HG03354 (cell line): ENCODE results near the gene IGLON5.

Experiments used
- ATAC-seq: cut with Tn5 transposase; IDR thresholded peaks from one replicate; pipeline ENCODE4 v1.9.1; 2021; ENCODE audit warnings: mild to moderate bottlenecking; ENCODE audit not compliant: unreplicated experiment, poor library complexity, severe bottlenecking

The IGLON5 gene

DNA sequence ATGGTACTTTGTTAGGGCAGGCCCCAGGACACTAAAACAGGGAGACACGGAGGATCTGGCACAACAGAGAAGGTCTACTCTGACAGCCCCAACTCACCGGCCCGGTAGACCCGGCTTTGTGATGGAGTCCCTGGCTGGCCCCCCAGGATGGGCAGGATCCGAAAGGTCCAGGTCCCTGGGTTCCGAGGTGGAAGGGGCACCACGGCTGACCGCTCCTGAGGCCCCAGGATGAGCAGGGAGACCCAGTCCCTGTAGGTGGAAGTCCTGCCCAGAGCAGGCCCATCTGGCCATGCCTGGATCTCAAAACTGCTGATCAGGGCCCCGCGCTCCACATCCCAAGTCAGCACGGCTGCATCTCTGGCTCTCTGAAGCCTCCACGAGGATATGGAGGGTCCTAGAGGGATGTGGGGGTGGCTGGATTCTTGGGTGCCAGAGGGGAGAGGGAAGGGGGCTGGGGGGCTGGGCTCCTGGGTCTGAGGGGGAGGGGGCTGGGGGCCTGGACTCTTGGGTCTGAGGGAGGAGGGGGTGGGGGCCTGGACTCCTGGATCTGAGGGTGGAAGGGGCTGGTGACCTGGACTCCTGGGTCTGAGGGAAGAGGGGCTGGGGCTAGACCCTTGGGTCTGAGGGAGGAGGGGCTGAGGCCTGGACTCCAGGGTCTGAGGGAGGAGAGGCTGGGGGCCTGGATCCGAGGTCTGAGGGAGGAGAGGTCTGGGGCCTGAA is 25.9 kb downstream of the IGLON5 start:
- no peak for ATAC-seq

DNA sequence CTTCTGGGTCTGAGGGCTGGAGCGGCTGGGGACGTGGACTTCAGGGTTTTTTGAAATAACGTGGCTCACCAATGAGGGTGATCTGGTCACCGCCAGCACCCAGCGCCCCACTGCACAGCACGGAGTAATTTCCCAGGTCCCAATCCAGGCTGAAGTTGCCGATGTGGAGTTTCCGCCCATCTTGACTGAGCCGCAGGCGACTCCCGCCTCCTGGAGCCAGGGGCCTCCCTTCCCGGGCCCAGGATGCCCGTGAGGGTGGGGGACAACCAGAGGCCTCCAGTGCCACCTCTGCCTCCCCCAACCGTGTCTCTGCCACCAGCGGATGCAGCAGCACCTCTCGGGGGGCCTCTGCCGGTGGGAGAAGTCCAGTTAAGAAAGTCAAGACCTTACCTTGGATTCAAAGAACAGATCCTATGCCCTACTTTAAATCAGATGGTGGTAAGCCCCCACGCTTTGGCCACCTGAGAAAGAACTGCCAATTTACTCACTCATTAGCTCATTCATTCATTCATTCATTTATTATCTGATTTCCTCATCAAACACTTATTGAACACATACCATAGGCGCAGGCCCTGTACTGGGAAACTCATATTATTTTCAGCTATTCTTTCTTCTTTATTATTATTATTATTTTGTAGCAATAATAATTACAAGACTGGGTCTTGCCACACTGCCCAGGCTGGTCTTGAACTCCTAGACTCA is 26.6 kb downstream of the IGLON5 start:
- ATAC-seq: no peak

- ATAC-seq: peak; percentile 69
These were observed 27.3 kb downstream of the IGLON5 start for GRCh38 chr19:51338563-51339312.

DNA sequence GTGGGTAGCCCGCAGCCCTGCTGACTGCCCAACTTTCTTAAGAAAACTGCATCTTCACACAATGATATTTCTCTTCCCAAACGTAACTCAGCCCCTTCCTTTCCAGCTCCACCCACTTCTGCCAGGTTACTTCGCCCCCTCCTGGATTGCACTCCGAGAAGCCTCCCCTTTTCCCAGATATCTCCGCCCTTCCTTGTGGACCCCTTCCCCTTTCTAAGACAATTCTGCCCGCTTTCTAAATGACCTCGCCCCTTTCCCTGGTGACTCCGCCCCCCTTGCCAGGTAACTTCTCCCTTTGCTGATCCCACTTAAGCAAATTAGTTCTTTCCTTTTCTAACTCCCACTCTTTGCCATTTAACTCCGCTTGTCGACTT is 27.9 kb downstream of the IGLON5 start:
- no peak for ATAC-seq

GRCh38 chr19:51339687-51340656 is 28.5 kb downstream of the IGLON5 start:
- peak; percentile 55 for ATAC-seq

- ATAC-seq: no peak
These were observed 29.6 kb downstream of the IGLON5 start for GRCh38 chr19:51341066-51341465.

GRCh38 chr19:51341976-51342580 is 30.6 kb downstream of the IGLON5 start, which contains the start of gene VSIG10L:
Gene VSIG10L (minus strand): TSS chr19:51342139. CDS start chr19:51342124, 15 bp downstream.
- ATAC-seq: no peak

DNA sequence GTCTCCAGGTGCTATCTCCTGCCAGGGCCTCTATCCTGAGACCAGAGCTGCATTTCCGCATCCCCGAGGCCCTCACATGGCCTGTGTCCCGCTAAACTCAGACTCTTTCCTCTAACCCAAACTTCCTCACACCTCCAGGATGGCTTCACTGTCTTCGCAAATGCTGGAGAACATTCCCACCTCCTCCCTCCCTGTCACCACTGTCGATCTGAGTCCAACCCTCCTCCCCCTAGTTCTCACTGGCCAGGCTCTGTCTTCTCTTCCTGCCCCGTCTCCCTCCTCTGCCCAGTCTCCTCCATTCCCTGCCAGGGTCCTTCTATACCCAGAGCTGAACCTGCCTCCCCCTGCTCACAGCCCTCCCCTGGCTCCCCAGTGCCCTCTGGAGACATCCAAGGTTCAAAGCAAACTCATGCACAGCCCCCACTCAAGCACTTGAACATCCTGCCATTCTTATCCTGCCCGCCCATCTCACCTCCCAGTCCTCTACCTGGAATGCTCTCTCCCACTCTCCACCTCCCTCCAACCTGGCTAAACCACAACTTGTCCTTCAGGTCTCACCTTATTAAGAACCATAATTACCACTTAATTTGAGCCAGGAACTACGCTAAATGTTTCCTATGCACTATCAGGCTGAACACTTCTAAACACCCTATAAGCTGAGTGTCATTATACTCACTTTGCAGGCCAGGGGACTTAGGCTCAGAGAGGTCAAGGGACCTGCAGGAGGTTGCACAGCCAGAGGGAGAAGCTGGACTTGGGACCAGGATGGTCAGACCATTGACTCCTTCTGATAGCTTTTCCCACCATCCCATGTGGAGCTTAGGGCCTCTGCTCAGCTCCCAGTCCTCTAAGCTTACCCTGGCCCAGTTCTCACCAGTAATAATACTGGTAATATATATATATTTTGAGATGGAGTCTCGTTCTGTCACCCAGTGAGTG is 31.5 kb downstream of the IGLON5 start:
- no peak for ATAC-seq

DNA sequence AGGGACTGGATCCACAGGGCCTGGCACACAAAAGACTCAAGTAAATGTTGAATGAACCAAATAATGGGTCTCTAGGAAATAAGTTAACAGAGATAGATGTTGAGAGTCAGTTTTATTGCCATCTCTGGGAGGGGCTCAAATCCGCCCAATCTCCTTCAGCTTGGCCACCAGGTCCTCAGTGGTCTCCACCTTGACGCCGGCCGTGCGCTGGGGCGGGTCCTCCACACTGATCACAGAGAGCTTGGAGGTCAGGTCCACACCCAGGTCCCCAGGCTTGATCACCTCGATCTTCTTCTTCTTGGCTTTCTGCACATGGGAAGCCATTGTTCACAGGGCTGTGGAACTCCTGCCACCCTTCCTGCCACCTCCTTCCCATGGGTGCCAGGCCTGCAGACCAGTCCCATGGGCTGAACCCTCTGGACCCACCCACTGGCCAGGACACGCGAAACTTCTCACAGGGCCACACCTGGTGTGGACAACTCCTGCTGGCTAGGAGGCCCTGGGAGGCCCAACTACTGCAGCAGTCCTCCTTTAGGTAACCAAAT is 33.7 kb downstream of the IGLON5 start:
- no peak for ATAC-seq

DNA sequence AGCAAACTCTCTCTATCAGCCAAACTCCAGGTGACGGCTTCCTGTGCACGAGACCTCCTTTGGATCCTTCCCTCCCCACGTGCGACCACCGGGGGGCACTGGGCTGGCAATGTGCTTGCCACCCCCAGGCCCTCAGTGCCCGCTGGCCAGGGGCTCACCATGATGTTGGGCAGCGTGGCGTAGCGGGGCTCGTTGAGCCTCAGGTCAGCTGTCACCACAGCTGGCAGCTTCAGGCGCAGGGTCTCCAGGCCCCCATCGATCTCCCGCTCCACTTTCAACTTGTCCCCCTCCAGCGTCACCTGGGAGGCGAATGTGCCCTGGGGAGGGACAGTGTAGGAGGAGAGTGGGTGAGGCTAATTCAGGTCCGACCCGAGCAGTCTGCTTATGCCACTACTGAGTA is 35.3 kb downstream of the IGLON5 start:
- no peak for ATAC-seq

GRCh38 chr19:51347209-51347928 is 35.9 kb downstream of the IGLON5 start:
- no peak for ATAC-seq

DNA sequence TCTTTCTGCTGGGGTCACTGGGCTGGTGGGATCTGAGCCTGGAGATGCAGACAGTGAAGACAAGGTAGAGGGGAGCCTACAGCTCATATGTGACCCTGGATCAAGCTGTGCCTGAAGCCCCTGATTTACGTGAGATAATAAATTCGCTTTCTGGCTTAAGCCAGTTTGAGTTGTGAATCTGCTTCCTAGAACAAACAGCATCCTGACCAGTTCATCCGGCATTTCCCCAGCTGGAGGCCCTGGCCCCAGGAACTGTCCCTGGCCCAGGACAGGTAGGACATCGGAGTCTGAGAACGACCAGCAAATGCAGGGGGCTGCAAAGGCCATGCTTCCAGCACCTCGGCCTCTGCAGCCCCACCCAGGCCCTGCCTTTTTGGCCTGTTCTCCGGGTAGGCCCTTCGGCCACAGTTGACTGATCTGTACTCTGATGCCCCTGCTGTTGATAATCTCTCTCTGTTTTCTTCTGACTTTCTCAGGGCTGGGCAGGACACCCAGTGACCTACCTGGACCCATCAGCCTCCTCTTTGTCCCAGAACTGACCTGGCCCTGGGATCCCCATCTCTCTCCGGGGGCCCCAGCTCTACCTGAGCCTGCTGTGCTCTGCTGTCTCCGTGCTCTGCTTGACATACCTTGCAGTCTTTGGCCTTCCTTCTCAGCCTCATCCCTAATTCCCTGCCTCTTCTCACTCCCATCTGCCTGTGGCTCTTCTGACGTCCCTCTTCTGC is 40.0 kb downstream of the IGLON5 start:
- no peak for ATAC-seq

GRCh38 chr19:51352783-51353360 is 41.4 kb downstream of the IGLON5 start:
- no peak for ATAC-seq

GRCh38 chr19:51354103-51354741 is 42.8 kb downstream of the IGLON5 start:
- ATAC-seq: no peak

GRCh38 chr19:51354742-51355148 is 43.3 kb downstream of the IGLON5 start:
- no peak for ATAC-seq
